22Rv1 (cell line): ENCODE results near the gene NFYC.

Experiments used
- H3K27ac ChIP-seq: fragments of 450-650 bp; 2 replicates; pipeline ENCODE4 v1.5.1; 2017
- CTCF ChIP-seq: fragments of 450-650 bp; IDR thresholded peaks from 2 replicates; pipeline ENCODE4 v1.5.1; 2017; ENCODE audit warnings: mild to moderate bottlenecking
- ZFX ChIP-seq: fragments of 450-650 bp; IDR thresholded peaks from 2 replicates; pipeline ENCODE4 v1.6.1; 2017; ENCODE audit warnings: antibody characterized with exemption, borderline replicate concordance

NFYC gene

GRCh38 chr1:40797668-40798010, 106.1 kb downstream of the NFYC start:
- no peak for TF ChIP-seq CTCF
- TF ChIP-seq ZFX, result no peak
- H3K27ac ChIP-seq, result no peak overlapping the region

GRCh38 chr1:40798366-40799281, 107.1 kb downstream of the NFYC start:
- TF ChIP-seq ZFX (no peak), CTCF (no peak)
- H3K27ac ChIP-seq, result no peak overlapping the region

- H3K27ac ChIP-seq, result no peak overlapping the region
- no peak for TF ChIP-seq ZFX
- no peak for TF ChIP-seq CTCF
Measured at GRCh38 chr1:40799351-40799867, 107.9 kb downstream of the NFYC start.

- peak overlapping the region; percentile 36 for H3K27ac ChIP-seq
- TF ChIP-seq ZFX, result no peak
- TF ChIP-seq CTCF, result no peak
Measured at GRCh38 chr1:40801742-40802077, 110.2 kb downstream of the NFYC start.

- H3K27ac ChIP-seq, result peak overlapping the region; percentile 36
- no peak for TF ChIP-seq ZFX
Measured at GRCh38 chr1:40802078-40802741, 110.7 kb downstream of the NFYC start.

- no peak overlapping the region; the same call in 1 of the 2 replicates for H3K27ac ChIP-seq
- TF ChIP-seq CTCF (no peak), ZFX (no peak)
Measured at GRCh38 chr1:40802742-40803113, 111.2 kb downstream of the NFYC start.

GRCh38 chr1:40803447-40803846, 111.9 kb downstream of the NFYC start:
- TF ChIP-seq CTCF, result no peak
- TF ChIP-seq ZFX, result no peak
- H3K27ac ChIP-seq, result no peak overlapping the region
